ENCODE data around the gene PES1.
A peak's percentile ranks its signal among the peaks of the same experiment; 100 is the strongest.
"Not testable (repeated sequence)": the region's sequence is repeated elsewhere in the genome, so short reads cannot be mapped to it uniquely, and the experiment has no call there.

PES1 gene

DNA sequence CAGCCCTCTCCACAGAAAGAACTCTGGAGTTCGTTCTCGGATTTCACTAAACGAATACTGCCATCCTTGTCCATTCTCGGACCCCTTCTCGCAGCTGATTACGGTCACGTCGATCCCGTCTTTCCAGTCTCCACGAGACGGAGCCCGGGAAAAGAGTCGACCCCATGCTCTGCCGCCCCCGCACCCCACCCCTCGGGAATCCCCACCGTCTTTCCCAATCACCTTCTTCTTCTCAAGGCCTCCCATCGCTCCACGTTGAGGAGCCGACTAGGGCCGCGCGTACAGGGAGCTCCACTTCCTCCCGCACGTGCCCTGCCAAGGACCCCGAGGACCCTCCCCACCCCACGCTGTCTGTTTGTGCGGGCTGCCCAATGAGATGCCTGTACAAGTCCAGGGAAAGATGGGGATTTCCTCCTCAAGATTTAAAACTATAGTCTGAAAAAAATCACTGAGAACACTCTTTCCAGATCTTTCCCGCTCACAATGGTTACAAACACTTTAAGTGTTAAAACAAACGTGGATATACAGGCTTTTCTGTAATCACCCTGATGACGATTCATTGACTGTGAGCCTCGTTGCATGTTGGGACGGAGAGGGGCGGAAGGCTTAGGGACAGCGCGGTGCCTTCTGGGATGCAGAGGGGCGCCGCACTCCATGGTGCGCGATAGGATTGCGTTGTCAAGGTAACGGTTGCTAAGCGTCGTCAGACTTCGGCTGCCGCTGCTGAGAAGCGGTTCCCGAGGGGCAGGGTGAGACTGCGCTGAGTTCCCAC is at the start of gene PES1:
Gene PES1 (minus strand): TSS at position 323 of the 772 bp plus-strand sequence. CDS start 77 bp downstream, at position 246.
- peak; percentile 98 for DNase-seq

- DNase-seq: no peak
Measured at GRCh38 chr22:30640839-30641430, 49.2 kb upstream of the PES1 start.

- no peak for DNase-seq
Measured at GRCh38 chr22:30640361-30640760, 48.7 kb upstream of the PES1 start.

DNA sequence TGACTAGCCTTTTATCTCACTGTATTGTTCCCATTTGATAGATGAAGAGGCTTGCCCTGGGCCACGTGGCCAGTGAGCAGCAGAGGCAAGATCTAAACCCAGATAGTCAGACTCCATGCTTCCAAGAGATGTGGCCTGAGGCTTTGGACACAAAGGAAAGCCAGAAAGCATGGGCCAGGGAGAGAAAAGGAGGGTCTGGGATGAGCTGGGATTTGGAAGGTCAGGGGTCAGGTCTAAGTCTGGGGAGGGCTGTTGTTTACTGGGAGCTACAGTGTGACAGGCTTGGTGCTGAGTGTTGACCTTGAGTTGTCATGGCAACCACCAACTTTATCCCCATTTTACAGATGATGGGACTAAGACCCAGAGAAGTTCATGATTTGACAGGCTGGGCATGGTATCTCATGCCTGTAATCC is 46.0 kb upstream of the PES1 start:
- no peak for DNase-seq

GRCh38 chr22:30636226-30637077 is 44.7 kb upstream of the PES1 start:
- DNase-seq: peak in 1 of 2 donors; percentile 9

GRCh38 chr22:30635273-30636225 is 43.8 kb upstream of the PES1 start, which contains the start of gene SLC35E4:
Gene SLC35E4, plus strand, starts transcription at chr22:30635781. Its CDS starts 670 bp downstream, at chr22:30636451.
- DNase-seq: peak; percentile 93 to 96

- DNase-seq: peak; percentile 88 to 90
Measured at GRCh38 chr22:30634471-30635233, 42.9 kb upstream of the PES1 start.

DNA sequence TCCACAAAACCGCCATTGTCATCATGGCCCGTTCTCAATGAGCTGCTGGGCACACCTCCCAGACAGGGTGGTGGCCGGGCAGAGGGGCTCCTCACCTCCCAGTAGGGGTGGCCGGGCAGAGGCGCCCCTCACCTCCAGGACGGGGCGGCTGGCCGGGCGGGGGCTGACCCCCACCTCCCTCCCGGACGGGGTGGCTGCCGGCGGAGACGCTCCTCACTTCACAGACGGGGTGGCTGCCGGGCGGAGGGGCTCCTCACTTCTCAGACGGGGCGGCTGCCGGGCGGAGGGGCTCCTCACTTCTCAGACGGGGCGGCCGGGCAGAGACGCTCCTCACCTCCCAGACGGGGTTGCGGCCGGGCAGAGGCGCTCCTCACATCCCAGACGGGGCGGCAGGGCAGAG is 39.8 kb upstream of the PES1 start:
- DNase-seq: not testable (repeated sequence)

DNA sequence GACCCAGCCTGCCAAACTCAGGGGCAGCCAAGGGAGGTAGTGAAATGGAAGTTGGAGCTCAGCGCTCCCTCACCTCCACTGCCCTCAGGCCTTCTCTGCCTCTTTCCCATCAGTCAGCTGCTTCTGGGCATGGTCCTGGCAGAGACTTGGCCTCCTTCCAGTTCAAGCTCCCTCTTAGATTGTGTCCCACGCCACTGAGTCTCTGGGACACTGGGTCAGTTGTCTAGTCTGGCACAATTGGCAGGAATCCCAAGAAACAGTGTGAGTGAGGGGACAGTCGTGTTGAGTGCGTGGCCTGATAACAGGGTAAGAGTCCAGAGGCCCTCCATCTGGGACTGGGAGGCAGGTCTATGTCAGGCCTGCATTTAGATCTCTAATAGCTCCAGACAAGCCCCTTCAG is 36.8 kb upstream of the PES1 start:
- DNase-seq: no peak

DNA sequence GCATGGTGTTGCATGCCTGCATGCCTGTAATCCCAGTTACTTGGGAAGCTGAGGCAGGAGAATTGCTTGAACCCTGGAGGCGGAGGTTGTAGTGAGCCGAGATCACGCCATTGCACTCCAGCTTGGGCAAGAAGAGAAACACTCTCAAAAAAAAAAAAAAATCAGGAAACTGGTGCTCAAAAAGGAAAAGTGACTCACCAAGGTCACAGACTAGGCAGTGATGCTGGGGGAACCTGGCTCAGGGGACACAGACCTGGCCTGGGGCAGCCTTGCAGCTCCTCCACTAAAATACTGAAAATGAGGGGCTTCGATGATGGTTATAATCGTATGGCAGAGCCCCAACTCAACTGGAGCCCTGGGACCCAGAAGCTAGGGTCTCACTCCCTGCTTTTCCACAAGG is 35.8 kb upstream of the PES1 start:
- DNase-seq: no peak

- DNase-seq: no peak
Measured at GRCh38 chr22:30626413-30626812, 34.7 kb upstream of the PES1 start.

DNA sequence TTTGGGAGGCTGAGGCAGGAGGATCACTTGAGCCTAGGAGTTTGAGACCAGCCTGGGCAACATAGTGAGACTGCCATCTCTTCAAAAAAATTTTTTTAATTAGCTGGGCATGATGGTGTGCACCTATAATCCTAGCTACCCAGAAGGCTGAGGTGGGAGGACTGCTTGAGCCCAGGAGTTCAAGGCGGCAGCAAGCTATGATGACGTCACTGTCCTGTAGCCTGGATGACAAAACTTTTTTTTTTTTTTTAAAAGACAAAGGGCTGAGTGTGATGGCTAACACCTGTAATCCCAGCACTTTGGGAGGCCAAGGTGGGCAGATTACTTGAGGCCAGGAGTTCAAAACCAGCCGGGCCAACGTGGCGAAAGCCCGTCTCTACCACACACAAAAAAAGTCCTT is 28.2 kb upstream of the PES1 start:
- not testable (repeated sequence) for DNase-seq

DNA sequence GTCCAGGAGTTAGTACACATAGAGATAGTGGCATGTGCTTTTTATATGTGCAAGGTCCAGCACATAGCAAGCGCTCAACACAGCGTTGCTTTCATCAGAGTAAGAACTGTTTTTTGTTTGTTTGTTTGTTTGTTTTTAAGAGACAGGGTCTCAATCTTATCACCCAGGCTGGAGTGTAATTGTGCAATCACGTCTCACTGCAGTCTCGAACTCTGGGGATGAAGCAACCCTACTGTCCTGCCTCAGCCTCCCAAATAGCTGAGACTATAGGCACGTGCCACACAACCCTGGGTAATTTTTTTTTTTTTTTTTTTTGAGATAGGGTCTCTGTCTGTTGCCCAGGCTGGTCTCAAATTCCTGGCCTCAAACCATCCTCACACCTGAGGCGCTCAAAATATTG is 26.1 kb upstream of the PES1 start:
- no peak for DNase-seq

DNA sequence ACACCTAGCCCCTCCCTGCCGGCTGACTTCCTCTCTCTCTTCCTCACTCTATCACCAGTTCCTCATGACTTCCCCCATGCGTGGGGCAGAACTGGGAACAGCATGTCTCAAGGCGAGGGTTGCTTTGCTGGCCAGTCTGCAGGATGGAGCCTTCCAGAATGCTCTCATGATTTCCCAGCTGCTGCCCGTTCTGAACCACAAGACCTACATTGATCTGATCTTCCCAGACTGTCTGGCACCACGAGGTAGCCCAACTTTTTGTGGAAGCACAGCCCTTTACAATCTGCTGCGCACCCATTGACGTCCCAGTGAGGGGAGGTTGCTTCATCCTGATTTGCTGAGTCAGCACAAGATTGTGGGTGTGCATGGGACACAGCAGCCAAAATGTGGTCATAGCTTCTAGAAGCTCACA is 23.8 kb upstream of the PES1 start:
- DNase-seq: peak in 1 of 2 donors; percentile 27

GRCh38 chr22:30614879-30615278 is 23.2 kb upstream of the PES1 start:
- DNase-seq: no peak

DNA sequence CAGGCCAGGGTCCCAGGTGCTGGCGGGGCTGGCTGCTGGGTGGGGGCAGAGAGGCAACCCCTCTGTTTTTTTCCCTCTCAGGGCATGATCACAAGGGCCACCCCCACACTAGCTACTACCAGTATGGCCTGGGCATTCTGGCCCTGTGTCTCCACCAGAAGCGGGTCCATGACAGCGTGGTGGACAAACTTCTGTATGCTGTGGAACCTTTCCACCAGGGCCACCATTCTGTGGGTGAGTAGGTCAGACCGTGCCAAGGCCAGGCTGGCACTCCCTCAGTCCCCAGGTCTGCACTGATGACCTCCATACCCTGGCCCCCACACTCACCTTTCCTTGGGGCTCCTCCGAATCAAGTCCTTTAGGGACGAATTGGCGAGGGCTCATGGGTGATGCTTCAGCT is 22.6 kb upstream of the PES1 start:
- no peak for DNase-seq

- DNase-seq: no peak
Measured at GRCh38 chr22:30612789-30613188, 21.1 kb upstream of the PES1 start.

DNA sequence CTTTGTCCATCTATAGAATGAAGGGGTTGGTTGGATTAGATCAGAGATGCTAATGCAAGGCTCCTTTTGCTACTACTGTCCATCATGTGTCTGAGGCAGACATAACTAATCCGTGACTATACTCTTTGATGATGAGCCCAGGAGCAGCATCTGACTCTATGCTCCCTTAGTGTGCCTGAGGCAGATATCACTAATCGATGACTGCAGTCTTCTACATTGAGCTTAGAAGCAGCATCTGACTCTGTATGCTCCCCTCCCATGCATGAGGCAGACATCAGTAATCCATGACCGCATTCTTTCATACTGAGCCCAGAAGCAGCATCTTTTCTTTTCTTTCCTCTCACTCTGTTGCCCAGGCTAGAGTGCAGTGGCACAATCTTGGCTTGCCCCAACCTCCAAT is 19.5 kb upstream of the PES1 start:
- DNase-seq: no peak

DNA sequence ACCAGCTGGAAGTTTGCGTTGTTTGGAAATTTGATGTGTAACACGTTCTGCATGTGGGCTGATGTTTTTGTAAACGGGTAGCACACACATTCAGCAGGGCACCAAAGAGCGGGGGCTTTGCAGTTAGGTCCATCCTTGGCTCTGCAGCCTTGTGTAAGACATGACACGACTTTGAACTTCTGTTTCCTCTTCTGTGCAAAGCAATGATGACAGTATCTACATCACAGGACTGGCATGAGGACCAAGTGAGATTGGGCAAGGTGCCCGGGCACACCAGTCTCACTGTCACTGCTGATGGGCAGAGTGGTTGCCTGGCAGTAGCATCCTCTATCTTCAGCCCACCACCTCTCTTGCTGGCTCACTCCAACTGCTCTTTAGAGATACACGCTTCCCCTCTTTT is 18.6 kb upstream of the PES1 start:
- peak in 1 of 2 donors; percentile 60 for DNase-seq

GRCh38 chr22:30609260-30610185 is 17.8 kb upstream of the PES1 start:
- peak; percentile 11 to 67 for DNase-seq

All from CD4-positive, alpha-beta T cell treated with Interleukin-4 for 1 hour (primary cell).